ENCODE data around the gene KNDC1.

DNA sequence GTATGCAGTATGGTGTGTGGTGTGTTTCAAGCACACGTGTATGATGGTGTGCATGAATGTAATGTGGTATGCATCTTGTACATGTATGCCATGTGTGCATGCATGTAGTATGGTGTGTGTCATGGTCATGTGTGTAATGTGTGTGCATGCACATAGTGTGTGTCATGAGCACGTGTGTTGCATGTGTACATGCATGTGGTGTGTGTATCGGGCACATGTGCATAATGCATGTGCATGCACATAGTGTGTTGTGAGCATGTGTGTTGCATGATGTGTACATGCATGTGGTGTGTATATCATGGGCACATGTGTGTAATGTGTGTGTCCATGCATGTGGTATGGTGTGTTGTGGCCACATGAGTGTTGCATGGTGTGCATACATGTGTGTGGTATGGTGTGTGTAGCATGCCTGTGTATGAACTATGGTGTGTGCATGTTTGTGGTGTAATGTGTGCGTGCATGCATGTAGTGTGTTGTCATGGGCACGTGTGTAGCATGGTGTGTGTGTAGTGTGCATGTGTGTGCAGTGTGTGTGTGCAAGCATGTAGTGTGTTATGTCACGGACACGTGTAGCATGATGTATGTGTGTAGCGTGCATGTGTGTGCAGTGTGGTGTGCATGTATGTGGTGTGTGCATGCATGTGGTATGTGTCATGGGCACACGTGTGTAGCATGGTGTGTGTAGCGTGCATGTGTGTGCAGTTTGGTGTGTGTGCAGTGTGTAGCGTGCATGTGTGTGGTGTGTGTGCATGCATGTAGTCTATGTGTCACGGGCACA is 17.6 kb downstream of the KNDC1 start:
- TF ChIP-seq, protein P1, sequence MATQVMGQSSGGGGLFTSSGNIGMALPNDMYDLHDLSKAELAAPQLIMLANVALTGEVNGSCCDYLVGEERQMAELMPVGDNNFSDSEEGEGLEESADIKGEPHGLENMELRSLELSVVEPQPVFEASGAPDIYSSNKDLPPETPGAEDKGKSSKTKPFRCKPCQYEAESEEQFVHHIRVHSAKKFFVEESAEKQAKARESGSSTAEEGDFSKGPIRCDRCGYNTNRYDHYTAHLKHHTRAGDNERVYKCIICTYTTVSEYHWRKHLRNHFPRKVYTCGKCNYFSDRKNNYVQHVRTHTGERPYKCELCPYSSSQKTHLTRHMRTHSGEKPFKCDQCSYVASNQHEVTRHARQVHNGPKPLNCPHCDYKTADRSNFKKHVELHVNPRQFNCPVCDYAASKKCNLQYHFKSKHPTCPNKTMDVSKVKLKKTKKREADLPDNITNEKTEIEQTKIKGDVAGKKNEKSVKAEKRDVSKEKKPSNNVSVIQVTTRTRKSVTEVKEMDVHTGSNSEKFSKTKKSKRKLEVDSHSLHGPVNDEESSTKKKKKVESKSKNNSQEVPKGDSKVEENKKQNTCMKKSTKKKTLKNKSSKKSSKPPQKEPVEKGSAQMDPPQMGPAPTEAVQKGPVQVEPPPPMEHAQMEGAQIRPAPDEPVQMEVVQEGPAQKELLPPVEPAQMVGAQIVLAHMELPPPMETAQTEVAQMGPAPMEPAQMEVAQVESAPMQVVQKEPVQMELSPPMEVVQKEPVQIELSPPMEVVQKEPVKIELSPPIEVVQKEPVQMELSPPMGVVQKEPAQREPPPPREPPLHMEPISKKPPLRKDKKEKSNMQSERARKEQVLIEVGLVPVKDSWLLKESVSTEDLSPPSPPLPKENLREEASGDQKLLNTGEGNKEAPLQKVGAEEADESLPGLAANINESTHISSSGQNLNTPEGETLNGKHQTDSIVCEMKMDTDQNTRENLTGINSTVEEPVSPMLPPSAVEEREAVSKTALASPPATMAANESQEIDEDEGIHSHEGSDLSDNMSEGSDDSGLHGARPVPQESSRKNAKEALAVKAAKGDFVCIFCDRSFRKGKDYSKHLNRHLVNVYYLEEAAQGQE (IDR thresholded peaks at IDR 0.05; ENCODE audit: insufficient replicate concordance, low read depth), result no peak
- TF ChIP-seq, protein P2, sequence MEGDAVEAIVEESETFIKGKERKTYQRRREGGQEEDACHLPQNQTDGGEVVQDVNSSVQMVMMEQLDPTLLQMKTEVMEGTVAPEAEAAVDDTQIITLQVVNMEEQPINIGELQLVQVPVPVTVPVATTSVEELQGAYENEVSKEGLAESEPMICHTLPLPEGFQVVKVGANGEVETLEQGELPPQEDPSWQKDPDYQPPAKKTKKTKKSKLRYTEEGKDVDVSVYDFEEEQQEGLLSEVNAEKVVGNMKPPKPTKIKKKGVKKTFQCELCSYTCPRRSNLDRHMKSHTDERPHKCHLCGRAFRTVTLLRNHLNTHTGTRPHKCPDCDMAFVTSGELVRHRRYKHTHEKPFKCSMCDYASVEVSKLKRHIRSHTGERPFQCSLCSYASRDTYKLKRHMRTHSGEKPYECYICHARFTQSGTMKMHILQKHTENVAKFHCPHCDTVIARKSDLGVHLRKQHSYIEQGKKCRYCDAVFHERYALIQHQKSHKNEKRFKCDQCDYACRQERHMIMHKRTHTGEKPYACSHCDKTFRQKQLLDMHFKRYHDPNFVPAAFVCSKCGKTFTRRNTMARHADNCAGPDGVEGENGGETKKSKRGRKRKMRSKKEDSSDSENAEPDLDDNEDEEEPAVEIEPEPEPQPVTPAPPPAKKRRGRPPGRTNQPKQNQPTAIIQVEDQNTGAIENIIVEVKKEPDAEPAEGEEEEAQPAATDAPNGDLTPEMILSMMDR (IDR thresholded peaks at IDR 0.05; ENCODE audit: insufficient read depth, low read length), result no peak
- TF ChIP-seq POLR2AphosphoS5 (IDR thresholded peaks at IDR 0.05; ENCODE audit: low read depth) (no peak), GABPA (IDR thresholded peaks at IDR 0.05; ENCODE audit: low read depth) (no peak), SPI1 (IDR thresholded peaks at IDR 0.05; ENCODE audit: borderline replicate concordance, low read depth) (no peak)
